ENCODE results near the gene GUCY1B1.

The GUCY1B1 gene

DNA sequence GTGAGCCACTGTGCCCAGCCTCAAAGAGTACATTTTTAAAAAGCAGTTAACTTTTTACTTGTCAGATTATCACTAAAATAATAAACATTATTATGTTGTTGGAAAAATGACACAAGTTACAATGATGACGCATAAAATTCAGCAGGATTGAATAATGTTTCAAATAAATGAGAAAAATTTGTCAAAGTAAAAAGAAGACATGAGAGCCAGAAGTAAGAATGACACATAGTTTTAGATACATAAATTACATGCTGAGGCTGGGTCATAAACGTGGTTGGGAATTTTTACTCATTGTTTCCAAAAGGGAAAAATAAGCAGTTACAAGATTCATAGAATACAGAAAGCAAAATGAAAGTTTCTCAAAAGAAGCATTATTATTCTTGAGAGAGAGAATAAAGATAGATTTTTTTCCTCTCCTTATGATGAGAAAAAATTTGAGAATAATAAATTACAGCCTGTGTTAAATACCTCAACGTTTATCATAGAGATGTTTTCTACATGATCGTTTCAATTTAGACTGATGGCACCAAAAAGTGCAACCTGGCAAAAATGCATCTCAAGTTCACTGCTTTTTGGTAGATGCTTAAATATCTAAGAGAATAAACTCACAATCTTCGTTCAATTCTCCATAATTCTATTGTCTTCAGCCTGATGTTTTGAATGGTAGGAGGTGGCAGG lies 40.4 kb downstream of the GUCY1B1 start:
- DNase-seq (ENCODE audit: low read depth in 2 of 2) = no peak

DNA sequence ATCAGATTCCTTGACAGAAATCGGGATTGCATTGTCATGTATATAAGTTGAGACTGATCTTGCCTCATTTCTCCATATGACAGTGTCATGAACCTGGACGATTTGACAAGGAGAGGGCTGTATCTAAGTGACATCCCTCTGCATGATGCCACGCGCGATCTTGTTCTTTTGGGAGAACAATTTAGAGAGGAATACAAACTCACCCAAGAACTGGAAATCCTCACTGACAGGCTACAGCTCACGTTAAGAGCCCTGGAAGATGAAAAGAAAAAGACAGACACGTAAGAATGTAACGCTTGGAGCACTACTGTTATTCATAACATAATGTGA lies 40.9 kb downstream of the GUCY1B1 start:
- DNase-seq (ENCODE audit: low read depth in 2 of 2) = no peak

DNA sequence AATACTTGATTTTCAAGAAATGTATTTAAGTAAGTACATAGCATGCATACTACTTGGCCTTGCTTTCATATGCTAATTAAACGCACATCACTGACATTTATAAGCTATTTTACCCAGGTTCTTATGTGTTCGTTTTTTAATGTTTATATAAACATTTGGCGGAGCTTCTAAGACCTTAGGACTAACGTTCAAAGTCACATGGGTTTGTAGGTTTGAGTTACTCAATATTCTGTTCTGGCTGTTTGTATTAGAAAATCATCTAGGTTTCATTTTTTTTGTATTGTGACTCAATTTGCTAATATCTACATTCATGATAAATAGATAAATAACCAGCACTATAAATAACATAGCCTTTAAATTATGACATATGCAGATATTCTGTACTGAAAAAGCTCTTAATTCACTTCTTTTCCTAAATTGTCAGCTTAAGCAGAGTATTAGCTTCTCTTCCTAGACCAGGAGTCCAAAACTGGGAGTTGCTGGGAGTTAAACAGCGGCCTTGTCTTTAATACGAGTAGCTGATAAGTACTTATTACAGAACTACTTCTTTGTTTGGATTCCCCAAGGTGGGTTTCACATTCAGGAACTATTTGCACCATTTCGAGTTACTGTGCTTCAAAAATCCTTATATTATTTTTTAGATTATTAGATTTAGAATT lies 42.0 kb downstream of the GUCY1B1 start:
- DNase-seq (ENCODE audit: low read depth in 2 of 2) = no peak

DNA sequence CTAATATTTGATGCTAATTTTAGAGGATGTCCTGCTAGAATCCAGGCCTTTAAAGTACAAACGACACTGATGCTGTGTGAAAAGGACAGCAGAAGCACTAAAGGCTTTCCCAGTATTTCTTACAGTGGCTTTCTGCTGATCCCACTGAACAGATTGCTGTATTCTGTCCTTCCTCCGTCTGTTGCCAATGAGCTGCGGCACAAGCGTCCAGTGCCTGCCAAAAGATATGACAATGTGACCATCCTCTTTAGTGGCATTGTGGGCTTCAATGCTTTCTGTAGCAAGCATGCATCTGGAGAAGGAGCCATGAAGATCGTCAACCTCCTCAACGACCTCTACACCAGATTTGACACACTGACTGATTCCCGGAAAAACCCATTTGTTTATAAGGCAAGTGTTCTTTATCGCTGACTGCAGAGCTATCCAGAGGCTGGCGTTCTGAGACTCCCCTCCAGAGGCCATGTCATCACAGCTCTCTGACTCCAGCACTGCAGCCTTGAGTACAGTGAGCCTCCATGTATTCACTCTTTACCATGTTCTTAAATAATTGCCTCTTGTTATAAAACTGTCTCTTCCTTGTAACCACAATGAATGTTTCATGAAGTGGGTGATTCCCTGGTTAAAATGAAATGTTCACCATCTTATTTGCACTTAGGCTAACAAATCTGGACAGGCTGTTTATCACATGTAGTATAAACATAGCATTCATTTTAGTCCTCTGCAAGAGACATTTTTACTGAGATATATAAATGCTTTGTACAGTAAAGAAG lies 43.6 kb downstream of the GUCY1B1 start:
- no peak for DNase-seq (ENCODE audit: low read depth in 2 of 2)

DNA sequence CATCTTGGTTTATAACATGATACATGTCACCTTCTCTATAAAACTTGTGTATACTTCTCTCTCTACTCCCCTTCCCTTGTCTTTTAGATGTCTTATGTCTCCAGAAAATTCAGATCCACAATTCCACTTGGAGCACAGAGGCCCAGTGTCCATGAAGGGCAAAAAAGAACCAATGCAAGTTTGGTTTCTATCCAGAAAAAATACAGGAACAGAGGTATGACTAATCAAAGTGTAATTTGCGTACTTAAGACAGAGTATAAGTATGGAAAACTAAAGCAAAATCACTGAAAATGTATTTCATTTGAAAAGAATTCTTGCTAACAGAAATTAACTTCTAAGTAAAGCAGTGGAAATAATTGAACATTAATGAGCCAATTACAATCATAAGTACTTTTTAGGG lies 46.2 kb downstream of the GUCY1B1 start:
- no peak for DNase-seq (ENCODE audit: low read depth in 2 of 2)

DNA sequence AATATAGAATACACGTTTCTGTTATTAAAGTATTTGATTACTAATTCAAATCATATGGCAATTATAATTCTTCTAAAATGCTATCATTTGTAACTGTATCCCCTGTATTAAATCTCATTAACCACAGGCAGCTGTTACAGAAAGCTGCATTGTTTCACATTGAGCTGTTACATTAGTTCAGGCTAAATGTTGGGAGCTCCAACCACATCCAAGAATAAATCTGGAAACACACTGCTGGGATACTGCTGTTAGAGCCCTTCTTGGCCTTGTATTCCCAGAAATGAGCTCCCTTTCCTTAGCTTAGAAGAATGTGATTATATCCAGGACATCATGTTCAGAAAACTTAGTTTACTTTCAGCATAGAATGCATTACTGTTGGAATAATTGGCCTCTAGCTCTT lies 48.2 kb downstream of the GUCY1B1 start:
- DNase-seq (ENCODE audit: low read depth in 2 of 2) = no peak

DNA sequence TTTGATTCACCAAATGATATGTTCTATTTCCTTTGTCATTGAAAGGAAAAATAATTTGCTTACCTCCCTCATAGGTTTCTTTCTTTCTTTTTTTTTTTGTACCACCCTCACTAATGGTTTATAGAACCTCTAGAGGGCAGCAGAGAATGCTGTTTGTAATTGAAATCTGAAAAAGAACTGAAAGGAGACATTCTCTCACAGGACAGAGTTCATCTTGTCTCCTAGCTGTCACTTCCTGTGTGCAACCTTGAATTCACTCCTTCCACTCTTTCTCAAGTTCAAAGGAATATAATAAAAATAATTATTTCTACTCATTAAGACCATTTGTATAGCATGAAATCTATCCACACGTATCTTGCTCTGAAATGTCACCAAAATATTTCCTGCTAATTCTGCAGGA lies 51.0 kb downstream of the GUCY1B1 start:
- DNase-seq (ENCODE audit: low read depth in 2 of 2) = no peak

DNA sequence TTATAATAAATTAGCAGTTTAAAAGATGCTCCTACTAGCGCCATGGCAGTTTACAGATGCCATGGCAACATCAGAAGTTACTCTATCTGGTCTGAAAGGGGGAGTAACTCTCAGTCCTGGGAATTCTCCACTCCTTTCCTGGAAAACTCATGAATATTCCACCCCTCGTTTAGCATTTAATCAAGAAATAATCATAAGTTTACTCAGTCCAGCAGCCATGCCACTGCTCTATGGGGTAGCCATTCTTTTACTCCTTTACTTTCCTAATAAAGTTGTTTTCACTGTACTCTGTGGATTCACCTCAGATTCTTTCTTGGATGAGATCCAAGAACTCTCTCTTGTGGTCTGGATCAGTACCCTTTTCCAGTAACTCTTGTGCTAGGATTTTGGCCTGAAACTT lies 52.3 kb downstream of the GUCY1B1 start:
- no peak for DNase-seq (ENCODE audit: low read depth in 2 of 2)

DNA sequence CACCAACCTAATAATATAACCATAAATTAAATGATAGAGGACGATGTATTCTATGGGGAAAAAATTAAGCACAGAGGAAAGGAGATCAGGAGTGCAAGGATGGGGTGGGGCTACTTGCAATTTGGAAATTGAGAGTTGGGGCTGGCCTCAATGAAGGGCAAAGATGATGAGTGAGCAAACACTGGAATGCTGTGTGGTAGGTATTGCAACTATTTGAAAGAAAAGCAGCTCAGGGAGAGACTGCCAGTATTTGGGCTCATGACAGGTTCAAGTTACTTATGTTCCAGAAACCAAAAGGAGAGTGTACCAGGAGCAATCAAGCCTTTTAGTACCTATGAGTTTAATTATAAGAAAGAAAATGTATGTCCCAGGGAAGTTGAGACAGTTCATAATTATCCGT lies 59.8 kb downstream of the GUCY1B1 start:
- no peak for DNase-seq (ENCODE audit: low read depth in 2 of 2)

DNA sequence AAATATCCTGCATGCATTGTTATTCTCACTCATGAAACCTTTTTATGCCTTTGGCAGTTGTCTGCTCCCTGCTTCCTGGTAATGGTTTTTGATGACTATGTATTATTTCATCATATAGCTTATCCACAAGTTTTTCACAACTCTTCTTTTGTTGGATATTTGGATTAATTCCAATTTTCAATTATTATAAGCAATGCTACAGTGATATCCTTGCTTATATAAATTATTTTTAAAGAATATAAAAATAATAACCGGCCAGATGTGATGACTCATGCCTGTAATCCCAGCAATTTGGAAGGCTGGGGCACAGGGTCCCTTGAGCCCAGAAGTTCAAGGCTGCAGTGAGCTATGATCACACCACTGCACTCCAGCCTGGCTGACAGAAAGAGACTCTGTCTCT lies 60.2 kb downstream of the GUCY1B1 start:
- DNase-seq (ENCODE audit: low read depth in 2 of 2) = no peak

DNA sequence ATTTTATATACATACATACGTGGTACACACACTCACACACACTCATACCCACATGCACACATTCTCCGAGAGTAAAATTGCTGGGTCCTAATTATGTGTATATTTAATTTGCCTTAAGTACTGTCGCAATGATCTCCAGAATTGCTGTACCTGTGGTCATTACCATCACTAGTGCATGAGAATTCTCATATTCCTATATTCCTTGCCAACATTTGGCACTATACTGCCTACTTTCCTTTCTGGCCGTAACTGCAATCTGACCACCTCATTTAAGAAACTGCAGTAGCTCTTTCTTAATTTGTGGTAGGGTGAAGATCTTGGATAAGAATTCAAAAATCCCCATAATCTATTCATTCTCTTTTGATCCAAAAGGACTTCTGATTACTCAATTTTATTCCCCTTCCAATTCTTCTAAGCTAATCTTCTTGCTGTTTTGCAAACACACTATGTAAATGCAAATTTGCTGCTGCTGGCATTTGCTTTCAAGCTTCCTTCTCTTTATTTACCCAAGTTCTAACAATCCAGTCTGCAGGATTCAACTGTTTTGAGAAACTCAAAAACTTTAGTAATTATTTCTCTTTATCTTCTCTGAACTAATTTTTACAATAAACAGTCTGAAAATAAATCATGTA lies 62.2 kb downstream of the GUCY1B1 start:
- DNase-seq (ENCODE audit: low read depth in 2 of 2) = no peak

DNA sequence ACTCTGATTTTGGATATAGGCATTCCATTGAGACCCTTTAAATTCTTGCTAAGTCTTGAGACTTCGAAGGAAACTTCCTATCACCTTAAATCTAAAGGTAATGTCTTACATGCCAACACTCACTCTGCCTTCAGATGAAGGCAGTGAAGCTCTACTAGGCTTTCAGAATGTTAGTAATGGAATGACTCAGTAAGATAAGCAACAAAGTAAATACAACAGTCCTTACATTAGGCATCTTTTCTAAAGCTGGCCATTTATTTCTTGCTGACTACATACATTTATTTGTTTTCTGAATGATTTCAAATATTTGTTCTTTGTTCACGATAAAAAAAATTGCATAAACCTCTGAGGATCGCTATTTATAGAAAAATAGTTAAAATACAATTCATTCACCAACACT lies 63.8 kb downstream of the GUCY1B1 start:
- no peak for DNase-seq (ENCODE audit: low read depth in 2 of 2)

DNA sequence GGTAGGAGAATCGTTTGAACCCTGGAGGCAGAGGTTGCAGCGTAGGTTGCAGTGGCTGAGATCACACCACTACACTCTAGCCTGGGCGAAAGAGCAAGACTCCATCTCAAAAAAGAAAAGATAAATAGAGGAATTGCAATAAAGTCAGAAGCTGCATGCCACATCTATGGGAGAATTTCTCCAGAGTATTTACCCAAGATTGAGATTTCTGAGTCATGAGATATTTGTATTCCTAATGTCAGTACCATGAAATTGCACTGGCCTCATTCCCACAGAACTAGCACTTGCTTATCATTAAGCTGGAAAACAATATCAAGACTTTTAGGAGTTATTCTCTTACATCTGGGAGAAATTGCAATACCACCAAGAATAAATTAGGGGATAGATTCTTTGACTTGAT lies 69.8 kb downstream of the GUCY1B1 start:
- no peak for DNase-seq (ENCODE audit: low read depth in 2 of 2)

DNA sequence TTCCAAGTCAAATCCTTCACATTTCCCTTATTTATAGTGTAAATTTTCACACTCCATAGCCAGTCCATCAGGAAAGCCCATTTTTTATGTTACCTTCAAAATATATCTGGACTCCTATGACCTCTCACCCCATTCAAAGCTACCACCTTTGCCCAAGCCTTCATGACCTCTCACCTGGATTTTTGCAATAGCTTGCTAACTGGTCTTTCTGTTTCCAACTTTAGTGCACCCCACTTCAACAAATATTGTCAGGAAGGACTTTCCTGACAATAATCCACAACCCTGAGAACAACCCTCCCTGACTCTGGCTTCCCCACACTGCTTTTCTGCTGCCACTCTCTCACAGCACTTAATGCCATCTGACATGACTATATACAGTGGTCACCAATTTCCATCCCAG lies 73.8 kb downstream of the GUCY1B1 start:
- no peak for DNase-seq (ENCODE audit: low read depth in 2 of 2)

DNA sequence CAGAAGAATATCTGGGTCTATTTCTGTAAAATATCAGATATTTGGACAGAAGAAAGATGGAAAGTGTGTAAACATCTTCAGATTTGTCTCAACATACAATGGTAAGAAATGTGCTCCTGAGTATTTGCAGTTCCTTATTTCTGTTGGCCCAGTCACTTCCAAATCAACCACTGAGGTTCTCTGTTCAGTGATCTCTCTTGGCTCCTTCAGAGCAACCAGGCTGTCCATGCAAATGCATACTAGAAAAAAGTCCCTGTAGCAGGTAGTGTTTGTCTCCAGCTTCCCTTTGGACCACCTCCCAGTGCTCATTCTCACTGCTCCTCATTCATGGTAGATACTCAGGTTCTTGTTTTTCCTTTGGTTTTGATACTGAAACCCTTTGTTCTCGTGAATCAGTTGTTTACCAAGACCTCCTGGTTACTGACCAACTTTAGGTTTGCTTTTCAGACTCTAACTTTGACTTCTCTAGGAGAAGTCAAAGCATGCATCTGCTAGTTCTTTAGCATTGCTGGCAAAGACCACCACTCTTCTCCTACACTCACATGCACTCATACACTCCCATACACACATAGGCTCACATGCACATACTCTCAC lies 78.5 kb downstream of the GUCY1B1 start:
- DNase-seq (ENCODE audit: low read depth in 2 of 2) = no peak

DNA sequence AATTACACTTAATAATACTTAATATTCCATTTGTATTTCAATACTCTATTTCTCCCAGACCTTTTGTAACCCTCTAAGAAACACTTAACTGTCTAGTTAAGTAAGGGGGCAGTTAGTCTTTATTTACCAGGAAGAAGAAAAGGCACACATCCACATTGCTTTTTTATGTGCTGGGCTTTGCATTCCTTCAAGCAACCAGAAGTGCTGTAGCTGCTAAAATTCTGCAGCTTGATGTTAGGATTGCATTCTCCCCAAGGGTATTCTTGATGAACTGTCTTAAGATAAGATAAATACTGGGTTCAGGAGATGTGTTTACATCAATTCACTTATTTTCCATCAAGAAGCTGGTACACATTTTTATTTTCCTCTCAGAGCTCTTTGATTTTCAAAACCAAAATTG lies 83.3 kb downstream of the GUCY1B1 start:
- no peak for DNase-seq (ENCODE audit: low read depth in 2 of 2)

DNA sequence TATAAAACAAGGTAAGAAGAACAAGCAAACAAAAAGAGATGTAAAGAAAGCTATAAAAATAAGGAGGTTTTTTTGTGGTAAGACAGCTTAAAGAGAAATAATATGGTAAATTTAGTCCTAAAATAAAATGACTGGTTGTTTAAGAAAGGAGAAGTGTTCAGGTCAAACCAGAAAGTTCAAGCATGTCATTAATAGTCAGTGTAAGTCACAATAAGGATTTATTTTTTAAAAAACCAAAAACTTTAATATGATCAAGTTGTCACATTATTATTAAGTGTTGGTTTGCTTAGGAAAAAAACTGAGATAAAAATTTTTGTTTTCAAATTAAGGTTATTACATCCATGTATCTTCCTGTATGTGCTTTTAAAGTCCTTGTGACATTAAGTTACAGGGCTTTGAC lies 88.1 kb downstream of the GUCY1B1 start:
- DNase-seq (ENCODE audit: low read depth in 2 of 2) = no peak

DNA sequence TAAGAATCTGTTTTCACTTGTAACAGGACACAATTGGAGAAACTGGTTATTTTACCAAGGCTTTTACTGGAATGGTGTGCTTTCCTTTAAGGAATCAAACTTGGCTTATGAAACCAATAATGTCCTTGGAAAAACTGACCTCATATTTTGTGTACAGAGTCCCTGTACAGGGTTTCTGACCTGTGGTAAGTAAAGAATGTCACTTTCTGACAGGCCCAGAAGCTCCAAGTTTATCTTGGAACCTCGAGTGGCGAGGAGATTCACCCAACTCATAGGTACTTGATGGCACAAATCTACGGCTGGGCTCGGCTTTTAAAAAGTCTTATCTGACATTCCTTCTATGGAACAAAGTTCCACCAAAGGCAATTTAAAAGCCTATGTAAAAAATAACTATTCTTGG lies 90.2 kb downstream of the GUCY1B1 start:
- DNase-seq (ENCODE audit: low read depth in 2 of 2) = no peak

DNA sequence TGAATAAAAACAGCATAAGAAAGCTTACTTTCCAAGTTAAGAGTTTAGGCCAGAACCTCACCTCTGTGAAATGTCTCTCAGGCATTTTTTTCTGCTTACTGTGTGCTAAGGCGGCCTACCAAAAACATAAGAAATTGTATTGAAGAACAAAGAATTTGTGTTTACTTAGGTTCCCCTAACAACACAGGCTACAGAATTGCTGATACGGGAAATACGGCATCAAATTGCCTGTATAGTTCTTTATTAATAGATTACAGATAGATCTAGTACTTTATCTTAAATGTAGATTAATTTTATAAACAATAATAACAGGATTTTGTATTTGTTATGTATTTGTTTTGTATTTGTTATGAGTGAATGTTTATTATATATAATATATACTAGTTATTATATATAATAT lies 94.4 kb downstream of the GUCY1B1 start:
- no peak for DNase-seq (ENCODE audit: low read depth in 2 of 2)

DNA sequence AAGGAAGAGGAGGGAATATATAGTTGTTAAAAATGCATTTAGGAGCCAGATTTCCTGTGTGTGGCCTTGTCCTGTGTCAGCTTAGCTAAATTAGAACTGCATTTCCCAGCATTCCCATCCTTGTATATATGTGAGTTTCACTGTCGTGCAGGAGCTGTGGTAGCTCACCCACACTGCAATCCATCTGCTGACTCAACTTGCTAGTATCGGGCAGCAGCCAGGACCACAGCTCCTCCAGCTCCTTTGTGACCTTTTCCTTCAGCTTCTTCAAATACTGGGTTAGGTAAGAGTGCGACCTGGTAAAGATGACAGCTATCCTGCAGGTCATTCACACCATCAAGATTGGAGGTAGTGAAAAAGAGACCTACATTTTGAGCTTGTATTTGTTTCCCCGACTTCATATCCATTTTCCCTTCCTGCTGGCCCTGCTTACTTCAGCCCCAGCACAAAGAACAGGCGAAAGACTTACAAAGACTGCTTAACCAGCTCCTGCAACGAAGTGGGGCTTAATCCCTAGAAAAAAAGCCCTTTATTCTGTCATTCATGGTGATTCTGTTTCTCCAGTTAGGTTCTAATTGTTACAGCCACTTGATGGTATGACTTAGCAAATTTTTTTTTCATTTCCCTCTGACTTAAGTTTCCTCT lies 95.9 kb downstream of the GUCY1B1 start:
- DNase-seq (ENCODE audit: low read depth in 2 of 2) = no peak

DNA sequence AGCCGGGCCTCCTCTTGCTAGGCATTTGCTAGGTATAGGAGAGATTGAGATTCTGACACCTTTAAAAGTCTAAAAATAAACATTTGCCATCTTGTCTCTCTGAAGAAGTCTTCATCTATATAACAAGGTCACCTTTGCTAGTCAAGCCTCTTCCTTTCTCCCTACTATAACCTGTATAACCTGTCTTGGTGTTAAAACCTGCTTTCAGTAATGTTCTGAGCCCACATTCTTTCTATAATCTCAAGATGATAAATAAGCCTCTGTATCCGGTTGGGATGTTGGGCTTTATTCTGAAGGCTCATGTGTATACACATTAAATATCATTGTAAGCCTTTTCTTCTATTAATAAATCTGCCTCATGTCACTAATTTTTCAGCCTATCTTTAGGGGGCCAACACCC lies 97.1 kb downstream of the GUCY1B1 start:
- no peak for DNase-seq (ENCODE audit: low read depth in 2 of 2)

Data from stimulated activated CD8-positive, alpha-beta memory T cell treated with anti-CD3 and anti-CD28 coated beads, Interleukin-2, amount 100 ng/mL, for 48 hours (primary cell).